ENCODE measurements around the gene OMP.

DNA sequence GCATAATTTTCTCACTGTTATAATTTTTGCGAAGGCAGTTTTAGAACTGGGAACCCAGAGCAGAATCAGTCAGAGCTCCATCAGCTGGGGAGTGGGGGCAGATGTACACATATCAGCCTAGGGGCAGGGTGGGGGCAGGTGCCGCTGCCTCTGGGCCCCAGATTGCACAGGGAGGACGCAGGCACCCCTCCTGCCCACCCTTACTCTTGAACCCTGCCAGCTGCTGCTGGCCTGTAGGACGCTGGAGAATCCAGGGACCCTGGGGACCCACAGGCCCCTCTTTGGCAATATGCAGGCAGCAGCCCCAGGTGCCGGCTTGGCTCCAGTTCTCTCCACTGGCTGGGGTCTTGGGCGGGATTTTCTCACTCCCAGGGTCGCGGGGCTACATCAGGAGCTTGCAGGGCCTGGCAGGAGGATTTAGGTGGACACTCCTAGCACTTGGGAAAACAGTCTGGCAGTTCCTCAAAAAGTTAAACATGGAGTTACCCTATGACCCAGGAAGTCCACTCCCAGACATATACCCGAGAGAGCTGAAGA, 44.6 kb upstream of the OMP start:
- TF ChIP-seq RAD21 (conservative IDR thresholded peaks at IDR 0.05) (no peak), EZH2 (IDR thresholded peaks at IDR 0.05; ENCODE audit: borderline replicate concordance, insufficient read depth, low read length, poor library complexity, severe bottlenecking) (no peak), SMC3 (conservative IDR thresholded peaks at IDR 0.05; ENCODE audit: poor library complexity) (no peak), EP300 (conservative IDR thresholded peaks at IDR 0.05; ENCODE audit: poor library complexity, severe bottlenecking) (no peak), MXI1 (conservative IDR thresholded peaks at IDR 0.05; ENCODE audit: poor library complexity, severe bottlenecking) (no peak), POLR2AphosphoS5 (IDR thresholded peaks at IDR 0.05) (no peak)
- TF ChIP-seq, protein P1, sequence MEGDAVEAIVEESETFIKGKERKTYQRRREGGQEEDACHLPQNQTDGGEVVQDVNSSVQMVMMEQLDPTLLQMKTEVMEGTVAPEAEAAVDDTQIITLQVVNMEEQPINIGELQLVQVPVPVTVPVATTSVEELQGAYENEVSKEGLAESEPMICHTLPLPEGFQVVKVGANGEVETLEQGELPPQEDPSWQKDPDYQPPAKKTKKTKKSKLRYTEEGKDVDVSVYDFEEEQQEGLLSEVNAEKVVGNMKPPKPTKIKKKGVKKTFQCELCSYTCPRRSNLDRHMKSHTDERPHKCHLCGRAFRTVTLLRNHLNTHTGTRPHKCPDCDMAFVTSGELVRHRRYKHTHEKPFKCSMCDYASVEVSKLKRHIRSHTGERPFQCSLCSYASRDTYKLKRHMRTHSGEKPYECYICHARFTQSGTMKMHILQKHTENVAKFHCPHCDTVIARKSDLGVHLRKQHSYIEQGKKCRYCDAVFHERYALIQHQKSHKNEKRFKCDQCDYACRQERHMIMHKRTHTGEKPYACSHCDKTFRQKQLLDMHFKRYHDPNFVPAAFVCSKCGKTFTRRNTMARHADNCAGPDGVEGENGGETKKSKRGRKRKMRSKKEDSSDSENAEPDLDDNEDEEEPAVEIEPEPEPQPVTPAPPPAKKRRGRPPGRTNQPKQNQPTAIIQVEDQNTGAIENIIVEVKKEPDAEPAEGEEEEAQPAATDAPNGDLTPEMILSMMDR (IDR thresholded peaks at IDR 0.05; ENCODE audit: poor library complexity, severe bottlenecking): no peak
- TF ChIP-seq, protein P2, sequence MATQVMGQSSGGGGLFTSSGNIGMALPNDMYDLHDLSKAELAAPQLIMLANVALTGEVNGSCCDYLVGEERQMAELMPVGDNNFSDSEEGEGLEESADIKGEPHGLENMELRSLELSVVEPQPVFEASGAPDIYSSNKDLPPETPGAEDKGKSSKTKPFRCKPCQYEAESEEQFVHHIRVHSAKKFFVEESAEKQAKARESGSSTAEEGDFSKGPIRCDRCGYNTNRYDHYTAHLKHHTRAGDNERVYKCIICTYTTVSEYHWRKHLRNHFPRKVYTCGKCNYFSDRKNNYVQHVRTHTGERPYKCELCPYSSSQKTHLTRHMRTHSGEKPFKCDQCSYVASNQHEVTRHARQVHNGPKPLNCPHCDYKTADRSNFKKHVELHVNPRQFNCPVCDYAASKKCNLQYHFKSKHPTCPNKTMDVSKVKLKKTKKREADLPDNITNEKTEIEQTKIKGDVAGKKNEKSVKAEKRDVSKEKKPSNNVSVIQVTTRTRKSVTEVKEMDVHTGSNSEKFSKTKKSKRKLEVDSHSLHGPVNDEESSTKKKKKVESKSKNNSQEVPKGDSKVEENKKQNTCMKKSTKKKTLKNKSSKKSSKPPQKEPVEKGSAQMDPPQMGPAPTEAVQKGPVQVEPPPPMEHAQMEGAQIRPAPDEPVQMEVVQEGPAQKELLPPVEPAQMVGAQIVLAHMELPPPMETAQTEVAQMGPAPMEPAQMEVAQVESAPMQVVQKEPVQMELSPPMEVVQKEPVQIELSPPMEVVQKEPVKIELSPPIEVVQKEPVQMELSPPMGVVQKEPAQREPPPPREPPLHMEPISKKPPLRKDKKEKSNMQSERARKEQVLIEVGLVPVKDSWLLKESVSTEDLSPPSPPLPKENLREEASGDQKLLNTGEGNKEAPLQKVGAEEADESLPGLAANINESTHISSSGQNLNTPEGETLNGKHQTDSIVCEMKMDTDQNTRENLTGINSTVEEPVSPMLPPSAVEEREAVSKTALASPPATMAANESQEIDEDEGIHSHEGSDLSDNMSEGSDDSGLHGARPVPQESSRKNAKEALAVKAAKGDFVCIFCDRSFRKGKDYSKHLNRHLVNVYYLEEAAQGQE (IDR thresholded peaks at IDR 0.05; ENCODE audit: borderline replicate concordance): no peak
